ENCODE results near the gene STX16.

STX16 gene

DNA sequence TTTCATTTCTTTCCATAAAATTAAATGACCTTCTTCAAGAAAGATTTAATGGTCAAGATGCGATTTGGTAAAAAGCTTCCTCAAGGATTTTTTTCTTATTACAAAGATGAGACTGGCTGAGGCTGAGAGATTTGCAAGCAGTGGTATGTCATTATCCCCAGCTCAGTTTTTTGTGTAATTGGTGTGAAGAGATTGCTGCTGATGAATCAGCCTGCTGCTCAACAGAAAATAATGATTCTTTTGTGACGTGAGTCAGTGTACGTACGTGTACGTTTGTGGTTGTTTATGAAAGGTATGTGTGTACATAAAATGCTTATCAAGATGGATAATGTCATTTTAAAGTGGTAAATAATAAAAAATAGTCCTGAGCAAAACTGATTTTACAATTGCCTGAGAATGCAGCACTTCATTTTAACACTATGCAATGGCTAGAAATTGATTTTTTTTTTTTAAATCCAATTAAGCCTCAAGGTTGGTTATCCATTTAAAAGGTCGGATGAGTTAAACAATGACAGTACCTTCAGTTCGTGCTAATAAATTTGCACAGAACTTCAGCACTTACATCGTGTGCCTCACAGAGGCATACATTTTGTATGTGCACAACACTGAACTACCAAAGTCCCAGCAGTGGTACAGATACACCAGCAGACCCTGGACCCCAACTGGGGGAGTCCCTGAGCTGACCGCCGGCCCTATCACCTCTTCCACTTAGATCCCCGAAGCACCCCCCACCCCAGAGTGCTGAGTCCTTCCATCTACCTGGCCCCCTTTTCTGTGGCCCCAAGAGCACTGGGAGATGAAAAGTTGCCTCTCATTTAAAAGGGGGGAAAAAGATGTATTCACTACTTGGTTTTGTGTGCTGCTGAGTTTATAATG is 31.8 kb downstream of the STX16 start:
- no peak for DNase-seq

DNA sequence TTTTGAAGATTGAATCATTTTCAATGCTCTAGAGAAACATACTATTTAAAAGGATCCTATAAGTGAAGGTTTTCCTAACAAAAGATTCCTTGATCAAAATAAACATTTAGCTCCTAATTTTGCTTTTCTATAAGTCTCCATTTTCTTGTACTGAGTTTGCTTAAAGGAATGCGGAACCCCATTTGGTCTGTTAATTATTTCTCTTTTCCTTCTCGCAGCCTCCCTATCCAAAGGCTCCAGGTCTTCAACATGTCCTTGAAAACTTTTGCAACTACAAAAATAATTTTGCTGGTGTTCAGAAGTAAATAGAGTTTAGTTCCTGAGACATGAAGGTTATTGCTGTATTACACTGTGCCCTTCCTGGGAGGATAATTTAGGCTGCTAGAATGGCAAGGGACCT is 33.2 kb downstream of the STX16 start:
- no peak for DNase-seq

DNA sequence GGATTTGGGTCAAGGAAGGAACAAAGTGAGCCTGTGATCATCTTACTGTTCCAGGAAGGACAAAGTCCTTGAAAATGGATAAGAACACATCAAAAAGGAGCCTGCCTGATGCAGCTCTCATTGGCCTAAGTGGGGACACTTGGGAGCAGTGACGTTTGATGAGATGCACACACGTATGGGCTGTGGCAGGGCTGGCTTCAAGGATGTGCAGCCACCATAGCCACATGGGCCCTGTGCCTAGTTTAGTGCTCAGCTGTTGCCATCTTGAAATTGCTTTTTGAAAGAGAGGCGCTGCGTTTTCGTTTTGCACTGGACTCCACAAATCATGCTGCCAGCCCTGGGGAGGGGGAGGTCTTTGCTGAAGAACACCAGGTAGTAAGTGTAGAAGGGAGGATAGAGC is 34.9 kb downstream of the STX16 start:
- no peak for DNase-seq

DNA sequence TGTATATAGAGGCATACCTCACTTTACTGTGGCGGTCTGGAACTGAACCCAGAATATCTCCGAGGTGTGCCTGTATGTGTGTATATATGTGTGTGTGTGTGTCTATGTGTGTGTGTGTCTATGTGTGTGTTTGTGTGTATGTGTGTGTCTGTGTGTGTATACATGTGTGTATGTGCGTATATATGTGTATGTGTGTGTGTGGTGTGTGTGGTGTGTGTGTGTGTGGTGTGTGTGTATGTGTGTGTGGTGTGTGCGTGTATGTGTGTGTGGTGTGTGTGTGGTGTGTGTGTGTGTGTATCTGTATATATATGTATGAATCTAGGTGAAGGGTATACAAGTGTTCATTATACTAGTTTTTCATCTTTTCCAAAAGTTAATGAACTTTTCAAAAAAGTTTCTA is 37.3 kb downstream of the STX16 start:
- no peak for DNase-seq

DNA sequence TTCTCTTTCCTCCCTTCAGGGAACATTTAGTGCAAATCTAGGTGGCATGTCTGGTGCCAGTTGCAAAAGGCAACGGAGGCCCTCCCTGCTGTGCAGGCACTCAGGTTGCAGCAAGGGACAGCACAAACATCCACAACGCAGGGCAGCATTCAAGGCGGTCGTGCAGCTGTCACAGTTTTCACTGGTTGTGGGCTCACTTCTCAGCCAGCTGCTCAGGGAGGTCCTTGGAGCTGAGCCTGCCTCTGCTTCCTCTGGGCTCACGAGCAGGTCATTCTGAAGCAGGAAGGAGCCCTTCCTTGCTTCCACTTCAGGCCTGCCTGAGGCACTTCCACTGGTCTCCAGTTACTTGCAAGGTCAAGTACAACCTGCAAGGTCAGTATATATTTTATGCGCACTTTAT is 37.8 kb downstream of the STX16 start:
- peak; percentile 69 to 85 for DNase-seq

DNA sequence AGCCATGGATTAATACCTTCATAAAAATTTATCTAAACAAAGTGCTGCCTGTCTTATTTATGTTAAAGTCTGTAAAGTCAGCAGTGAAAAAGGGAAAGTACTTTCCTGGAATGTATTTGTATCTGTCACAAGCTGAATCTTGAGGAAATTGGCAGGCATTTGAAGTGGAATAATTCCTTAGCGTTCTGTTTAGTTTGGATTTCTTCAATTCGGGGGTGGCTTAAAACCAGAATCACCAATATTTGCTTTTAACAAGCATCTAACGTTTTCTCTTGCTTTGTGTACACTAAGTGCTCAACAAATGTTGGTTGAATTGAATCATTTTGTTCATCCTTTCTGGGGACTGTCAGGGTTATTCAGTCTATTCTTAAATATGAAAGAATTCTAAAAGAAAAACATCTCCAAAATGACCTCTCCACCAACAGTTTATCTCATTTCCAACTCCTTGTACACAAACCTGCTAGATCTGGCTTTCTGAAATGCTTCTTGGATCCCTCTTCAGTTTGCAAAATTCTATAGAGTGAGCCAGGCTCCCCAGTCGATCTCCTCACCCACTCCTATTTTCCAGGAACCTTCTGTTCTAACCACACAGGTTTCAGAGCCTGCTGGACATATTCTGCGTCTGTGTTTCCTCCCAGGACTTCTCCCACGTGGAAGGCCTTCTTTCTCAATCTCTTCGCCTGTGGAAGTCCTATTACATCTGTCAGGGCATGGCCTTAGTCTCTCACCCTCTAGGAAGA is 39.5 kb downstream of the STX16 start:
- DNase-seq = no peak

DNA sequence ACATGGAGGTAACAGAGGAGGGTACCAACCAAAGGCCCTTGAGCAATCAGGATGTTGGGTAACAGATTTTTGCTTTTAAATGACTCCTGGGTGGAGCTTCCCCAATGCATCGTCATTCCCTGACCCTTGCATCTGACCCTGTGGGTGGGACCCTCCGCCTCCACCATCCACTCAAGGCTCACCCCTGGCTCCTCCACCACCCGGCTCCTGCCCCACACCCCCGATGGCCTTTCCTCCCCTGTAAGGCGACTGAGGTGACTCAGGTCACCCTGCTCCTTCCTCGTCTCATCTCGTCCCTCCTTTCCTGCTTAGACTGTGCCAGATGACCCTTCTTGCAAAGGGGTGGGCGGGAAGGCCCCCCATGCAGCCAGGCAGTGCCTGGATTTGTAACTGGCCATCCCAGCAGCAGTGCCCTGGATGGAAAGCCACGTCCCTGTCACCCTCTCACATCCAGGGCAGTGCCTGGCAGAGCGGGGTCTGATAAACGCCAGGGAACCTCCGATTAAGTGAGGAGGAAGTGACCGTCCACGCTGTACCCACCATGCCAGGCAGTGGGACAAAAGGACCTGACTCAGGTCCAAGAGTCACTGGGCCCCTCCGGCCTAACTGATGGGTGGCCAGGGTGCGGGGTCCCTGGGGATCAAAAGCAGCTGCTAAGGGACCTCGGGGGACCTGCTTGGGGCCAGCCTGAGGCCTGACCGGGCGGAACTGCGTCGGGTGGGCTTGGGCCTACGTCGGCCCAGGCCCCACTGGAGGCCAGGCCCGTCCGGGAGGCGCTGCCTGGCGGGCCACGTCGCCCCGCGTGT is 40.9 kb downstream of the STX16 start:
- no peak for DNase-seq

DNA sequence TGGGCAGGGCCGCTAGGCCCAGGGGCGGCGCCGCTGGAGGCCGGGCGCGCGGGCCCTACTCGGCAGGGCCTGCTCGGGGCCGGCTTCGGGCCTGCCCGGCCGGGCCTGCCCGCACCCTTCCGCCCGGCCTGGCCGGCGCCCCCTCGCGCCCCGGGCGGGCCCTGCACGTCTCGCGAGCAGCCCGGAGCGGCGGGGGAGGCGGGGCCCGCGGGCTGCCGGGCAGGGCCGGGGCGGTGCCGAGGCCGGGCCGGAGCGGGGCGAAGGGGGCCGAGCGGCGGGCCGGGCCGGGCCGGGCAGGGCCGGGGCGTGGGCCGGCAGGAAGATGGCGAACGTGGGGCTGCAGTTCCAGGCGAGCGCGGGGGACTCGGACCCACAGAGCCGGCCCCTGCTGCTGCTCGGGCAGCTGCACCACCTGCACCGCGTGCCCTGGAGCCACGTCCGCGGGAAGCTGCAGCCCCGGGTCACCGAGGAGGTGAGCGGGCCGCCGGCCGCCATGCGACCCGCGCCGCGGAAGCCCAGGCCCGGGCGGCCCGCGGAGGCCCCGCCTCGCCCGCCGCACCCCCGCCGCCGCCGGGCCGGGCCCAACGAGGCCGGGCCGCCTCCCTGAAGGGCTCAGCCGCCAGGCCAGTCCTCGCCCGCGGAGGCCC is 41.6 kb downstream of the STX16 start, which contains the start of gene NPEPL1:
NPEPL1 (plus strand) TSS at position 222 of the 647 bp plus-strand sequence; CDS start at position 323, 101 bp downstream.
- DNase-seq = peak in 1 of 2 experiments; percentile 44

DNA sequence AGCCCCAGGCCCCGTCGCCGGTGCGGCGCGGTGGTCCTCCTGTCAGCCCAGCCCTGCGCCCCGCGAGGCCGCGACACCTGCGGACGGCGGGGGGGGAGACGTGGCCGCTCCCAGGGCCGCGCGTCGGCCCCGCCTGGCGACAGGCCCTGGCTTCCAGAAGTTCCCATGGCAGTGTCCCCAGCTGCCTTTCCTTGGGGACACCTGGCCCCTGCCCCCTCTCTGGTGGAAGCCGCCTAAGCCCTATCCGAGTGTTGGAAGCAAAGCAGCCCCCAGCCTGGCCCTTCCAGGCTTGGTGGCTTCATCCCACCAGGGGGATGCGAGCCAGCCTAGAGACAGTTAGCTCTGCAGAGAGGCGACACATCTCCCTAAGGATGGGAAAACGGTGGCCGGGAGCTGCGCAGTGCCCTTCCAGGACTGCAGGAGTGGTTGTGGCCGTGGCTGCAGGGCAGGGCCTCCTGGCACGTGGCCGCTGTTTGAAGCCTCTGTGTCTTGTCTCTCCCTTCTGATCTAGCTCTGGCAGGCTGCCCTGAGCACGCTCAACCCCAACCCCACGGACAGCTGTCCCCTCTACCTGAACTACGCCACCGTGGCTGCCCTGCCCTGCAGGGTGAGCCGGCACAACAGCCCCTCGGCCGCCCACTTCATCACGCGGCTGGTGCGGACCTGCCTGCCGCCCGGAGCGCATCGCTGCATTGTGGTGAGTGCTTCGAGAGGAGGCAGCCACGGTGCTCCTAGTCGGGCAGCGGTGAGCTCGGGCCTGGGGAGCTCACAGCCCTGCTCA is 42.3 kb downstream of the STX16 start:
- no peak for DNase-seq

DNA sequence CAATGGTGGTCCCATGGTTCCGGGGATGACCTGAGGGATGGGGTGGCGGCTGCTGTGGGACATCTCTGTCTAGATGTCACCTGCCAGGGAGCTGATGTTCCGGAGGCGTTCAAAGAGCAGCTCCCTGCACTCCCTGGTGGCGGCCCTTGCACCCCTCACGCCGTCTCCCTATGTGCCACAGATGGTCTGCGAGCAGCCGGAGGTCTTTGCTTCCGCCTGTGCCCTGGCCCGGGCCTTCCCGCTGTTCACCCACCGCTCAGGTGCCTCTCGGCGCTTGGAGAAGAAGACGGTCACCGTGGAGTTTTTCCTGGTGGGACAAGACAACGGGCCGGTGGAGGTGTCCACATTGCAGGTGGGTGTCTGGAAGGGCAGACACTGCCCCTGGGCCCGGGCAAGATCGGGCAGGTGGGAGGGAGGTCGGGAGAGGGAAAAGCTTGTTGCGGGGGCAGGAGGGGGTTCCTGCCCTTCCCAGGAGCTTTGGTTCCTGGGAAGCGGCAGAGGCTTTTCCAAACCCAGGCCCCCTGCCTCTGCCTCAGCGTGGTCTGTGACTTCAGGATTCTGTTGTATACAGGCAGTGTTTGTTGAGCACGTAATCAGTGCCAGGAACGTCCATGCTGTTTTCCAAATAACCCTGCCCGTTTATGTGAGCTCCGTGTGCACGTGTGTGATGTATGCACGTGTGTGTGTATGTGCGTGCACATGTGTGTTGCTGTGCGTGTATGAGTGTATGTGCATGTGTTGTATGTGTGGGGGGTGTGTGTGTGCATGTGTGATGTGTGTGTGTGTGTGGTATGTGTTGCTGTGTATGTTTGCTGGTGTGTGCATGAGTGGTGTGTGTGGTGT is 43.4 kb downstream of the STX16 start:
- DNase-seq = no peak

DNA sequence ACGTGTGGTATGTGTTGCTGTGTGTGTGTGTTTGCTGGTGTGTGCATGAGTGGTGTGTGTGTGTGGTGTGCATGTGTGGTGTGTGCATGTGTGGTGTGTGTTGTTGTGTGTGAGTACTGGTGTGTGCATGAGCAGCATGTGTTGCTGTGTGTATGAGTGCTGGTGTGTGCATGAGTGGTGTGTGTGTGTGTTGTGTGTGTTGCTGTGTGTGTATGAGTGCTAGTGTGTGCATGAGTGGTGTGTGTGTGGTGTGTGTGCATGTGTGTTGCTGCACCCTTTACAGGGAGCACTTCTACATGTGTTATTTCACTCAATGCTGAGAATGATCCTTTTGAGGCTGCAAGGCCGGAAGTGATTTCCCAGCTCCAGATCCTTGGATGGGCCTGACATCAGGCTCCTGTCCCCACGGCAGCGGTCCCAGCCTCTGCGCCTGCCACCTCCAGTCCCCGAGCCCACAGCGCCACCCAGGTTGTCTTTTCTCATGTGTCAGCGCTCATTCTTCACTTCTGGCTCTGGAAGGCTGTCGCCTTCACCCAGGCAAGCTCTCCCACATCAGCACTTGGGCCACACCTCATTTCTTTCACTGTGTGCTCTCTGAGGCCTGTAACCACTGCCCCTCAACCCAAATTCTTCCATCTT is 44.1 kb downstream of the STX16 start:
- no peak for DNase-seq

DNA sequence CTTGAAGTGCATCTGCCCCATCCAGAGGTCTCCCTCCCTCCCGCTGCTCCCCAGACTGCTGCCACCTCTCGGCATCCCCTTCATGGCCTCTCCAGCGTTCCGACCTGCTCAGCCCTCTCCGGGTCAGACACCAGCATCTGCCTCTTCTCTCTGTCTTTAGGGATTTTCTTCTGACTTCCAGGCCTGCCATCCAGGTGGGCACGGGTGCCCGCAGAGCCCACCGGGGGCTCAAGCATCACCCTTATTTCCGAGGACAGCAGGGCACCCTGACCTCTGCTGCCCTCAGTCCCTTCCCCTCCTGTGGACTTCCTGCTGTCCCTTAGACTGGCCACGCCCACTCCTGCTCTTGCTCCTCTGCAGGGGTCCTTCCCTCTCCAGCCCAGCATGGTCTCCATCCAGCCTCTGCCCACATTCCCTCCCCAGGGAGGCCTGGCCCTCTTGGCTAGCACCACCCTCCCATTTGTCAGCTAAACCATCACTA is 44.9 kb downstream of the STX16 start:
- no peak for DNase-seq

DNA sequence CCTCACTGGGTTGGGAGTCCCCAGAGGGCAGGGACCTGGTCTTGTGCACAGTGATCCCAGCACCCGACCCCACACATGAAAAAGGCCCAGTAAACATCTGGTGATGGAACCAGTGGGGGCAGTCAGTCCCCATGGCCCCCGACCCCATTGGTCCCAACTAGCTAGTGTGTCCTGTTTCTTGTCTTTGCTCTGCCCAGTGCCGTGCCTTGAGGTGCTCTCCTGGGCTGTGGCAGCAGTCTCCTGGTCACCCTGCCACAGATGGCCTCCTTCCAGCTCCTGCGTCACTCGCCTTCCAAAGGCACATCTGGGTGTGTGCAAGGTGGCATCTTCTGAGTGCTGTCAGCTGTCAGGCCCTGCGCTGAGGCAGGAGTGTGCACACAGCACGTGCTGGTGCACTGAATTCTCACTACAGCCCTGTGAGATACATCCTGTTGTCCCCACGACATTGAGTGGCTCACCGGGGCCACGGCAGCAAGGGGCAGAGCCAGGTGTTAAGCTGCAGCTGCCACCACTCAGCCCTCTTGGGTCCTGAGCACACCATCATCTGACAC is 45.4 kb downstream of the STX16 start:
- no peak for DNase-seq

DNA sequence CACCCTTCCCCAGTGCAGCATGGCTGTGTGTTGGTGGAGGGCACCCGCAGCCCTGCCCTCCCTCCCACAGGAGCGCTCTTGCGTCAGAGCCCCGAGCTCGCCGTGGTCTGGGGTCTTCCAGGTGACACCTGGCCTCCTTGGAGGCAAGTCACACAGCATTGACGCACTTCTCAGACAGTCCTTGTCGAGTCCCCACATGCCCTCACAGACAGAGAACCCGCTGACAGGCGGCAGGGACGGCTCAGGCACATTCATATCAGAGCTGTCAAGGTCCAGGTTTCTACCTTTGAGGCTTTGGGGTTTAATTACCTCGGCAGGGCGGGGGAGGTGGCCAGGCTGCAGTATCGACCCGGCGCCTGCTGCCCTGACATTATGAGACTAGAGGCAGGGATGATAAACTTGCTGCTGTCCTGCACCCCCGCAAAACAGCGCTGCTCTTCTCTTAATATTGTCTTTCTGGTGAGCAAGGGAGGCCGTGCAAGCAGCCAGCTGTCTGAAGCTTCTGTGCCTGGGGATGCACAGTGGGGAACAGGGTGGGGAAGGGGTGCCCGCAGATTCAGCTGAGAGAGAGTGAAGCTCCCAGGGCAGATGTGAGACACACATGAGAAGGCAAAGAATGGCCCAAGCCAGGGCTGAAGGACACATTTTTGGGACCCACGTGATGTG is 46.3 kb downstream of the STX16 start:
- DNase-seq = no peak

DNA sequence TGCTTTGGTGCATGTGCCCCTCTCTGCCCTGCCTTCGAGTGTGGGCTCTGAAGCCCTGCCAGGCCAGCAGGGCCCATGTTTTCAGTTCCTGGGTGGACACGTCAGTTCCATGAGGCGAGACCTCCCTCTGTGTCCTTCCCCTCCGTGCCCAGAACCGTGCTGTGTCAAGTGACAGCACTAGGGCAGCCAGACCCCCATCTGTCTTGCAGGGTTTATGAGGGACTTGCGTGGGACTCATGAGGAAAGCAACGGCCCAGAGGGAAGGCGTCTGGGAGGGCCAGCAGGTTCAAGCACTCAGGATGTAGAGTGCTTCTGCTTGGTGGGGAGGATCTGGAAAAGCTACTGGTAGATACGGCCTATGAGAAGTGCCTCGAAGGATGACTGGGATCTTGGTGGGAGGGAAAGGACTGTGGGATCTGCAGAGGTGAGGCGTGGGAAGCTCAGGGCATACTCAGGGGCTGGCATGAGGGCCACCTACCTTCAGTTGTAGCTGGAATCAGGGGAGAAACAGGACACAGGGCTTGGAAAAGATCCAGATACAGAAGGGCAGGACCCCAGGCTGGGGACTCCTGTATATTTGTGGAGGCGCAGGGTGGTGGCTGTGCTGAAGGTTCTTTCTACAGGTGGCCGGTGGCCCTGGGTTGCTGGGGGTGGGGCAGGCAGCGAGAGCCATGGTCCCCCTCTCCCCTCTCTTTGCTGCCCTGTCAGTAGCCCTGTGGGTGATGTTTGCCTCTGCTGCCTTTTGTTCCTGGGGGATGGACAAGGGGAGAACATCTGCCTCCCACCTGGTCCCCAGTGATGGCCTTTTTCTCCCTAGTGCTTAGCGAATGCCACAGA is 47.0 kb downstream of the STX16 start:
- DNase-seq = no peak

DNA sequence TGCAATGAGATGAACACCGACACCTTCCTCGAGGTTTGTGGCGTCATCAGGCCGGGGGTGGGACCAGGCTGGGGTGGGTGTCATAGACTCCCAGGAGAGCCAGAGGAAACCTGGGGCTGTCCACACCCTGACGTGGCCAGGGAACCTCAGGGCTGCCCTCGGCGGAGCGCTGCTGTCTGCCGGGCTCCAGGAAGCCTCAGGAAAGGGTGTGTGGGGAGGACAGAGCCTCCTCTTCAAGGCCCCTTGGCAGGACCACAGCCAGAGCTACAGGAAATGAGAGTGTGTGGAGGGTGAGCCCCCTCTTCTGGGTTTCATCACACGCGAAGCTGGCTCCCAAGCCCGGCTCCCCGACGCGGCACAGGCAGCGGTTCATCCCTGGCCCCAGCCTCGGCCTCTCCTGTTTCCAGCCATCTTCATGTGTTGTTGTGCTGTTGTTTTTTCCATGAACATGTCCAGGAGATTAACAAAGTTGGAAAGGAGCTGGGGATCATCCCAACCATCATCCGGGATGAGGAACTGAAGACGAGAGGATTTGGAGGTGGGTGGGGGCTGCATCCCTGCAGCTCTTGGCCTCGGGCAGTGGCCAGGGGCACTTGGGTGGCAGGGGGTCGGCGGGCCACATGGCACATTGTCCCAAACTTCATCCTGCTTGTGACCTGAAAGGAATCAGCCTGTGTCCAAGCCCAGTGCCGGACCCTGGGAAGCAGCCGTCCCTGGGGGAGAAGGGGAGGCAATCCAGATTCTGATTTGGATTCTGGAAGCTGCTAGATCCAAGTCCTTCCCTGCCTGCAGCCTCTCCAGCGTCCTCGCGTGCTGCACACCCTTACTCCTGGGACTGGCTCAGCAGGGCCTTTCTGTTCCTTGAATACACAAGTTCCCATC is 47.9 kb downstream of the STX16 start:
- DNase-seq = no peak

DNA sequence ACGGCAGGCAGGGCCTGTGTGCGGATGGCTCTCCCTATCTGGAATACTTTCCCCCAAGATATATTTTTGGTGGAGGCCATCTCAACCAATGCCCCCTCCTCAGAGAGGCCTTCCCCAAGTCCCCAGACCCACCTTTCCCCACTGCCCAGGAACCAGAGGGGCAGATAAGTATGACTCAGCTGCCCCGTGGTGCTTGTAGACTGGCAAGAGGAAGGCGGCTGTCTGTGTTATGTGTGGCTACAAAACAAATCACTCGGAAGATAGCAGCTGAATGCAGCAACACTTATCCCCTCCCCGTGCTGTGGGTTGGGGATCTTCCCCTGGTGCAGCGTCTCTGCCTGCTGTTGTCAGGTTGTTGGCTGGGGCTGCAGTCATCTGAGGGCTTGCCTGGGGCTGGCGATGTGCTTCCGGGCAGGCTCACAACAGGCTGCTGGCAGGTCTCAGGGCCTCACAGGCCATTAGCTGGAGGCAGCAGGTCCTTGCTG is 48.6 kb downstream of the STX16 start:
- no peak for DNase-seq
